ENCODE measurements around the gene ZGRF1. TPM values are rescaled to one million over a fixed set of nuclear protein-coding genes. Genes with fewer than 3 reads are reported as not detected.

The ZGRF1 gene
- total RNA-seq, 1 donor from 2014 or later = 31.0 TPM

GRCh38 chr4:112516066-112516470 is 120.6 kb downstream of the ZGRF1 start, which contains the start of gene NEUROG2:
Gene NEUROG2, minus strand, starts transcription at chr4:112516180. Its CDS starts 705 bp downstream, at chr4:112515475.
- peaks cover 86% of the 10 kb centered on the region for H3K27me3 Mint-ChIP-seq (ENCODE audit: insufficient read depth)
- peak within 1 kb of the TSS; percentile 93 for H3K27ac Mint-ChIP-seq
- intact Hi-C loops (cut with micrococcal nuclease) = loop anchor here (1.0 to 5.0 kb wide), 5 partner anchors 121 to 1889 kb away; partner anchors contain the start of genes CAMK2D, LARP7 and ZGRF1
- no peak for DNase-seq (ENCODE audit: low spot score)
- peak within 1 kb of the TSS; percentile 95 for H3K4me3 Mint-ChIP-seq
- H3K36me3 Mint-ChIP-seq (ENCODE audit: low read depth) = peaks cover 8% of the 10 kb centered on the region
- peaks cover 82% of the 10 kb centered on the region for H3K4me1 Mint-ChIP-seq (ENCODE audit: low read depth)
- peaks cover 2% of the 10 kb centered on the region for H3K9me3 Mint-ChIP-seq

GRCh38 chr4:112515198-112516065 is 121.3 kb downstream of the ZGRF1 start:
- H3K36me3 Mint-ChIP-seq (ENCODE audit: low read depth) = peaks cover 8% of the 10 kb centered on the region
- intact Hi-C loops (cut with micrococcal nuclease) = loop anchor here (1.0 to 5.0 kb wide), 7 partner anchors 8 to 1888 kb away; partner anchors contain the start of genes CAMK2D, LARP7 and ZGRF1
- peaks cover 2% of the 10 kb centered on the region for H3K9me3 Mint-ChIP-seq
- H3K27me3 Mint-ChIP-seq (ENCODE audit: insufficient read depth) = peaks cover 82% of the 10 kb centered on the region
- peak overlapping the region; percentile 93 for H3K27ac Mint-ChIP-seq
- H3K4me3 Mint-ChIP-seq = peak overlapping the region; percentile 95
- H3K4me1 Mint-ChIP-seq (ENCODE audit: low read depth) = peaks cover 79% of the 10 kb centered on the region
- DNase-seq (ENCODE audit: low spot score) = peak; percentile 49

- H3K4me1 Mint-ChIP-seq (ENCODE audit: low read depth) = peaks cover 78% of the 10 kb centered on the region
- H3K36me3 Mint-ChIP-seq (ENCODE audit: low read depth) = peaks cover 8% of the 10 kb centered on the region
- H3K27me3 Mint-ChIP-seq (ENCODE audit: insufficient read depth) = peaks cover 81% of the 10 kb centered on the region
- intact Hi-C loops (cut with micrococcal nuclease) = loop anchor here (1.0 to 5.0 kb wide), 5 partner anchors 9 to 1887 kb away; partner anchors contain the start of genes CAMK2D and FAM241A
- DNase-seq (ENCODE audit: low spot score) = no peak
- peaks cover 2% of the 10 kb centered on the region for H3K9me3 Mint-ChIP-seq
- peak overlapping the region; percentile 69 for H3K27ac Mint-ChIP-seq
- H3K4me3 Mint-ChIP-seq = peak overlapping the region; percentile 95
Measured at GRCh38 chr4:112514647-112515197, 122.0 kb downstream of the ZGRF1 start.

- H3K36me3 Mint-ChIP-seq (ENCODE audit: low read depth) = peaks cover 8% of the 10 kb centered on the region
- H3K4me1 Mint-ChIP-seq (ENCODE audit: low read depth) = peaks cover 80% of the 10 kb centered on the region
- no peak for DNase-seq (ENCODE audit: low spot score)
- H3K27me3 Mint-ChIP-seq (ENCODE audit: insufficient read depth) = peaks cover 81% of the 10 kb centered on the region
- intact Hi-C loops (cut with micrococcal nuclease) = loop anchor here (2.0 to 5.0 kb wide), 2 partner anchors 193 to 367 kb away; partner anchors contain the start of gene FAM241A
- H3K4me3 Mint-ChIP-seq = peak overlapping the region; percentile 95
- H3K27ac Mint-ChIP-seq = peak overlapping the region; percentile 69
- no peaks in the 10 kb centered on the region for H3K9me3 Mint-ChIP-seq
Measured at GRCh38 chr4:112513971-112514646, 122.6 kb downstream of the ZGRF1 start.

- no peak overlapping the region for H3K4me3 Mint-ChIP-seq
- intact Hi-C loops (cut with micrococcal nuclease) = loop anchor here (5.0 kb wide), 1 partner anchor 364 kb away; the partner anchor contains the start of gene FAM241A
- peaks cover 80% of the 10 kb centered on the region for H3K27me3 Mint-ChIP-seq (ENCODE audit: insufficient read depth)
- H3K9me3 Mint-ChIP-seq = no peaks in the 10 kb centered on the region
- H3K4me1 Mint-ChIP-seq (ENCODE audit: low read depth) = peaks cover 73% of the 10 kb centered on the region
- peaks cover 8% of the 10 kb centered on the region for H3K36me3 Mint-ChIP-seq (ENCODE audit: low read depth)
- no peak for DNase-seq (ENCODE audit: low spot score)
- H3K27ac Mint-ChIP-seq = peak overlapping the region; percentile 6
Measured at GRCh38 chr4:112511803-112512118, 124.9 kb downstream of the ZGRF1 start.

- Mint-ChIP-seq H3K4me3 (peak overlapping the region; percentile 56), H3K4me1 (ENCODE audit: low read depth) (peaks cover 68% of the 10 kb centered on the region), H3K36me3 (ENCODE audit: low read depth) (peaks cover 8% of the 10 kb centered on the region), H3K27ac (peak overlapping the region; percentile 38), H3K9me3 (no peaks in the 10 kb centered on the region), H3K27me3 (ENCODE audit: insufficient read depth) (peaks cover 82% of the 10 kb centered on the region)
- intact Hi-C loops (cut with micrococcal nuclease) = loop anchor here (5.0 kb wide), 1 partner anchor 364 kb away; the partner anchor contains the start of gene FAM241A
- no peak for DNase-seq (ENCODE audit: low spot score)
Measured at GRCh38 chr4:112511093-112511802, 125.5 kb downstream of the ZGRF1 start.

GRCh38 chr4:112510291-112511092 is 126.2 kb downstream of the ZGRF1 start:
- no peaks in the 10 kb centered on the region for H3K9me3 Mint-ChIP-seq
- H3K27ac Mint-ChIP-seq = no peak overlapping the region
- H3K27me3 Mint-ChIP-seq (ENCODE audit: insufficient read depth) = peaks cover 84% of the 10 kb centered on the region
- intact Hi-C loops (cut with micrococcal nuclease) = loop anchor here (1.0 to 5.0 kb wide), 2 partner anchors 8 to 363 kb away; partner anchors contain the start of gene FAM241A
- peaks cover 8% of the 10 kb centered on the region for H3K36me3 Mint-ChIP-seq (ENCODE audit: low read depth)
- H3K4me3 Mint-ChIP-seq = peak overlapping the region; percentile 59
- DNase-seq (ENCODE audit: low spot score) = no peak
- H3K4me1 Mint-ChIP-seq (ENCODE audit: low read depth) = peaks cover 64% of the 10 kb centered on the region

- Mint-ChIP-seq H3K27me3 (ENCODE audit: insufficient read depth) (peaks cover 82% of the 10 kb centered on the region), H3K27ac (no peak overlapping the region), H3K4me1 (ENCODE audit: low read depth) (peaks cover 54% of the 10 kb centered on the region), H3K9me3 (no peaks in the 10 kb centered on the region), H3K36me3 (ENCODE audit: low read depth) (peaks cover 8% of the 10 kb centered on the region), H3K4me3 (peak overlapping the region; percentile 58)
- intact Hi-C loops (cut with micrococcal nuclease) = loop anchor here (1.0 to 5.0 kb wide), 3 partner anchors 9 to 362 kb away; partner anchors contain the start of gene FAM241A
- no peak for DNase-seq (ENCODE audit: low spot score)
Measured at GRCh38 chr4:112509243-112510141, 127.2 kb downstream of the ZGRF1 start.

GRCh38 chr4:112508356-112508755 is 128.4 kb downstream of the ZGRF1 start:
- H3K4me1 Mint-ChIP-seq (ENCODE audit: low read depth) = peaks cover 44% of the 10 kb centered on the region

GRCh38 chr4:112504807-112505206 is 131.9 kb downstream of the ZGRF1 start:
- Mint-ChIP-seq H3K4me3 (no peak overlapping the region), H3K27me3 (ENCODE audit: insufficient read depth) (peaks cover 73% of the 10 kb centered on the region), H3K36me3 (ENCODE audit: low read depth) (no peaks in the 10 kb centered on the region), H3K9me3 (no peaks in the 10 kb centered on the region), H3K27ac (no peak overlapping the region), H3K4me1 (ENCODE audit: low read depth) (peaks cover 20% of the 10 kb centered on the region)
- DNase-seq (ENCODE audit: low spot score) = no peak
- intact Hi-C loops (cut with micrococcal nuclease) = no loop called here

More at GRCh38 chr4:112508356-112508755, 128.4 kb downstream of the ZGRF1 start:
- no peaks in the 10 kb centered on the region for H3K9me3 Mint-ChIP-seq
- intact Hi-C loops (cut with micrococcal nuclease) = loop anchor here (2.0 kb wide), 1 partner anchor 14 kb away; no protein-coding TSS in a partner anchor
- no peak overlapping the region for H3K4me3 Mint-ChIP-seq
- H3K27me3 Mint-ChIP-seq (ENCODE audit: insufficient read depth) = peaks cover 80% of the 10 kb centered on the region
- H3K36me3 Mint-ChIP-seq (ENCODE audit: low read depth) = peaks cover 6% of the 10 kb centered on the region
- H3K27ac Mint-ChIP-seq = no peak overlapping the region
- no peak for DNase-seq (ENCODE audit: low spot score)

- Mint-ChIP-seq H3K27ac (no peak overlapping the region), H3K36me3 (ENCODE audit: low read depth) (no peaks in the 10 kb centered on the region), H3K27me3 (ENCODE audit: insufficient read depth) (peaks cover 62% of the 10 kb centered on the region), H3K4me3 (no peak overlapping the region), H3K9me3 (no peaks in the 10 kb centered on the region), H3K4me1 (ENCODE audit: low read depth) (peaks cover under 1% of the 10 kb centered on the region)
- no peak for DNase-seq (ENCODE audit: low spot score)
- intact Hi-C loops (cut with micrococcal nuclease) = no loop called here
Measured at GRCh38 chr4:112502871-112503270, 133.8 kb downstream of the ZGRF1 start.
